Myocyte (in vitro differentiated cells): ENCODE data around the gene CCDC183. TPM values are rescaled to one million over a fixed set of nuclear protein-coding genes. Genes with fewer than 3 reads are reported as not detected.
"Not testable (repeated sequence)": the region's sequence is repeated elsewhere in the genome, so short reads cannot be mapped to it uniquely, and the experiment has no call there.

ENCODE experiments used
- DNase-seq: peaks from one replicate; pipeline ENCODE4 v3.0.0-alpha.2; 2012; ENCODE audit warnings: low read depth
- total RNA-seq: library from RNA; depleted of rRNA; stranded (reverse); fragments of >200 nt; gene quantifications from 2 replicates; pipeline ENCODE4 v1.2.3, GENCODE V29; 2014

The CCDC183 gene
- total RNA-seq, 1 donor from 2014 or later: 0.70 TPM

GRCh38 chr9:136784249-136784996 lies 11.7 kb upstream of the CCDC183 start:
- no peak for DNase-seq

GRCh38 chr9:136784997-136785361 lies 11.2 kb upstream of the CCDC183 start:
- no peak for DNase-seq

- not testable (repeated sequence) for DNase-seq
Measured at GRCh38 chr9:136785565-136786355, 10.4 kb upstream of the CCDC183 start.

GRCh38 chr9:136786451-136786850 lies 9.7 kb upstream of the CCDC183 start:
- no peak for DNase-seq

- not testable (repeated sequence) for DNase-seq
Measured at GRCh38 chr9:136786983-136787382, 9.2 kb upstream of the CCDC183 start.

GRCh38 chr9:136787690-136788400 lies 8.3 kb upstream of the CCDC183 start:
- DNase-seq: peak; percentile 75

GRCh38 chr9:136788644-136789522 lies 7.3 kb upstream of the CCDC183 start:
- not testable (repeated sequence) for DNase-seq

GRCh38 chr9:136789523-136789937 lies 6.6 kb upstream of the CCDC183 start:
- DNase-seq: no peak

- DNase-seq: peak; percentile 99
Measured at GRCh38 chr9:136790640-136791515, 5.3 kb upstream of the CCDC183 start, which contains the start of gene TMEM141. TSS of gene TMEM141 (plus strand) at chr9:136791344. CDS start at chr9:136791371, 27 bp downstream.

- DNase-seq: no peak
Measured at GRCh38 chr9:136791516-136792276, 4.4 kb upstream of the CCDC183 start.

GRCh38 chr9:136792321-136793085 lies 3.6 kb upstream of the CCDC183 start:
- no peak for DNase-seq

GRCh38 chr9:136793086-136793946 lies 2.8 kb upstream of the CCDC183 start:
- no peak for DNase-seq

- no peak for DNase-seq
Measured at GRCh38 chr9:136794281-136794999, 1.7 kb upstream of the CCDC183 start.

- no peak for DNase-seq
Measured at GRCh38 chr9:136795000-136795348, 1.2 kb upstream of the CCDC183 start.

- not testable (repeated sequence) for DNase-seq
Measured at GRCh38 chr9:136796775-136797347, 723 bp downstream of the CCDC183 start.

GRCh38 chr9:136798708-136799078 lies 2.6 kb downstream of the CCDC183 start:
- no peak for DNase-seq
